GM12865 (cell line): ENCODE results near the gene CLSTN3.
"Not testable (repeated sequence)": the region's sequence is repeated elsewhere in the genome, so short reads cannot be mapped to it uniquely, and the experiment has no call there.

Experiments used
- DNase-seq: peaks from one replicate; pipeline ENCODE4 v3.0.0; 2010; ENCODE audit warnings: low read depth
- H3K4me3 ChIP-seq: 2 replicates; pipeline ENCODE4 v1.5.1; 2011; ENCODE audit warnings: mild to moderate bottlenecking, low read depth, low read length, control low read depth
- TF ChIP-seq, protein P1 (sequence below): IDR thresholded peaks from 2 replicates; pipeline ENCODE4 v1.5.1; 2011; ENCODE audit warnings: low read length, control low read depth, low read depth, inconsistent platforms; ENCODE audit not compliant: insufficient read depth; ENCODE audit errors: missing control alignments

CLSTN3 gene

DNA sequence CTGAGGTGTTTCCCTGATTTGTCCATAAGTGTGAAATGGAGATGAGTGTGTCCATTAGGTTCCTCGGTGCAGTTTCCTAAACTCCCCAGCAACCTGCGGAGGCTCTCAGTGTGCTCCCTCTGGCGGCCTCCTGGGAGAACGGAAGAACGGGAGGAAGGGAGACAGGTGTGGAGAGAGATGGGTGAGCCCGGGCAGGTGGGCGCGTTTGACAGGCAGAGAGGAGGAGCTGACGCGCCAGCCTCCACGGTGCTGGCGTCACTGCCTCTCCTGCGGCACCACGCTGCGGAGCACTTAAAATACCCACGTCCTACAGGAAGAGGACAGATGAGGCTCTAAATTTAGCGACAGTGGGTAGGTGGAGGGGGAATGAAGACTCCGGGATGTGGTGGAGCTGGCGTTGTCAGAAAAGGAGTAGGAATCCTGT lies 32.5 kb downstream of the CLSTN3 start:
- peak; percentile 18 for DNase-seq
- H3K4me3 ChIP-seq = no peak overlapping the region
- TF ChIP-seq, protein P1, sequence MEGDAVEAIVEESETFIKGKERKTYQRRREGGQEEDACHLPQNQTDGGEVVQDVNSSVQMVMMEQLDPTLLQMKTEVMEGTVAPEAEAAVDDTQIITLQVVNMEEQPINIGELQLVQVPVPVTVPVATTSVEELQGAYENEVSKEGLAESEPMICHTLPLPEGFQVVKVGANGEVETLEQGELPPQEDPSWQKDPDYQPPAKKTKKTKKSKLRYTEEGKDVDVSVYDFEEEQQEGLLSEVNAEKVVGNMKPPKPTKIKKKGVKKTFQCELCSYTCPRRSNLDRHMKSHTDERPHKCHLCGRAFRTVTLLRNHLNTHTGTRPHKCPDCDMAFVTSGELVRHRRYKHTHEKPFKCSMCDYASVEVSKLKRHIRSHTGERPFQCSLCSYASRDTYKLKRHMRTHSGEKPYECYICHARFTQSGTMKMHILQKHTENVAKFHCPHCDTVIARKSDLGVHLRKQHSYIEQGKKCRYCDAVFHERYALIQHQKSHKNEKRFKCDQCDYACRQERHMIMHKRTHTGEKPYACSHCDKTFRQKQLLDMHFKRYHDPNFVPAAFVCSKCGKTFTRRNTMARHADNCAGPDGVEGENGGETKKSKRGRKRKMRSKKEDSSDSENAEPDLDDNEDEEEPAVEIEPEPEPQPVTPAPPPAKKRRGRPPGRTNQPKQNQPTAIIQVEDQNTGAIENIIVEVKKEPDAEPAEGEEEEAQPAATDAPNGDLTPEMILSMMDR = peak; percentile 18

DNA sequence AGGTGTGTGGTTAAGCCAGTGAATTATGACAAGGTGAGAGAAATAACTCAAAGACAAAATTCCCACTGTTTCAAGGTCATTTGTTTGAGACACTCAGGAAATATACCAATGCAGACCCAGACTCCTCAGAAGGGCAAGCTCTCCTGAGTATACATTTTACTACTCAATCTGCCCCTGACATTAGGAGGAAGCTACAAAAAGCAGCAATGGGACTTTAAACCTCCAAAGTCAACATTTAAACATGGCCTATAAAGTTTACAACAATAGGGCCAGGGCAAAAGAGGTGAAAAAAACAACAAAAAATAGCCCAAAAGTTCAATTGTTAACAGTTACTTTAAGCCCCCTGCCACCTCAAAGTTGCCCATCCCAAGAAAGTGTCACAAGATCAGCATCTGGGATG lies 39.8 kb downstream of the CLSTN3 start:
- no peak for DNase-seq
- no peak overlapping the region for H3K4me3 ChIP-seq
- TF ChIP-seq, protein P1 = no peak

DNA sequence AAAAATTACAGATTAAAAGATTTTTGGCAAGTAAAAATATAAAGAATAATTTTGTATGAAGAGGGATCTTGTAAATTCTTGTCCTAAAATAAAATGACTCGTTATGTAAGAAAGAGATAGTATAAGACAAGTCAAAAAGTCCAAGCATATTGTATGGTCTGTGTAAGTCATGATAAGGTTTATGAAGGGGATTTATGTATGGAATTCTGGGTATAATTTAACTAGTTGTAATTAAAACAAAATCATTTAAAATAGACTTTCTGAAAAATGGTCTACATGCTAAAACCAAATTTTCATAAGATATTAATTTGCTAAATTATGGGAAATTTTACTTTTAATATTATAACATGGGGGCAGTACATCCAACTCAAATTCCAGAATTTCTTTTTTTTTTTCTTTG lies 41.7 kb downstream of the CLSTN3 start:
- DNase-seq = no peak
- TF ChIP-seq, protein P1 = no peak
- no peak overlapping the region for H3K4me3 ChIP-seq

DNA sequence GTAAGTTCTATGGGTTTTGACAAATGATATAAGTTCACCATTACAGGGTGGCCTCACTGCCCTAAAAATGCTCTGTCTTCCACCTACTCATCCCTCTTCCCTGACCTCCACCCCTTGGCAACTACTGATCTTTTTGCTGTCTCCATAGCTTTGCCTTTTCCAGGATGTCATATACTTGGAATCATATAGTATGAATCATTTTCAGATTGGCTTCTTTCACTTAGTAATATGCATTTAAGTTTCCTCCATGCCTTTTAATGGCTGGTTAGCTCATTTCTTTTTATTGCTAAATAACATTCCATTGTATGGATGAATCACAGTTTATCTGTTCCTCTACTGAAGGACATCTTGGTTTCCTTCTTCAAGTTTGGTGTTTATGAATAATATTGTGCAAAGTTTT lies 45.3 kb downstream of the CLSTN3 start:
- DNase-seq = no peak
- TF ChIP-seq, protein P1 = no peak
- no peak overlapping the region for H3K4me3 ChIP-seq

DNA sequence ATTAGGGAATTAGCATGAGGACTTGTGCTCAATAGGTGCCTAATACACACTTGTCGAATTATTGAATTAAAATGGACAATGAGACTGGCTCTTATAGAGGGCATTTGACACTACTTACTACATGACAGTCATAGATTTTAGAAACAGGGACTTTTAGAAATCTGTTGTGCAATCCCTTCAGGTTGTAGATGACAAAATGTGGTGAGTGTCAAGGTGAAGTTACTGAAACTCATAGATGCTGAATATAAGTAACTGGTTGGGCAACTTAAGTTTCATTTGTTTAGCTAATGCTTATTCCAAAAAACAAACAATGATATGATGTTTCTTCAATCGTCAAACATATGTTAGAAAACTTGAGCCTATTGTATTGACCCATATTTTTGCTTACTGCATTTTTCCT lies 46.4 kb downstream of the CLSTN3 start:
- no peak overlapping the region for H3K4me3 ChIP-seq
- TF ChIP-seq, protein P1 = no peak
- DNase-seq = no peak

DNA sequence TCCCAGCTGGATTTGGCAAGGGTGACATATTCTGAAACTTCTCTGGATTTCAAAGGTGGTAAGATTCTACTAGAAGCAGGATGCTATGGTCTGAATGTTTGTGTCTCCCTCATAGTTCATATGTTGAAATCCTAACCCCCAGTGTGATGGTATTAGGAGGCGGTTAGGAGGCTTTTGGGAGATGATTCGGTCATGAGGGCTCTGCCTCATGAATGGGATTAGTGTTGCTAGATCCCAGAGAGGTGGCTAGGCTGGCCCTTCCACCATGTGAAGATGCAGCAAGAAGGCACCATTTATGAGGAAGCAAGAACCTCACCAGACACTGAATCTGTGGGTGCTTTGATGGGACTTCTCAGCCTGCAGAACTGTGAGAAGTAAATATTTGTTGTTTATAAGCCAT lies 48.3 kb downstream of the CLSTN3 start:
- no peak for DNase-seq
- no peak overlapping the region for H3K4me3 ChIP-seq
- TF ChIP-seq, protein P1 = no peak

DNA sequence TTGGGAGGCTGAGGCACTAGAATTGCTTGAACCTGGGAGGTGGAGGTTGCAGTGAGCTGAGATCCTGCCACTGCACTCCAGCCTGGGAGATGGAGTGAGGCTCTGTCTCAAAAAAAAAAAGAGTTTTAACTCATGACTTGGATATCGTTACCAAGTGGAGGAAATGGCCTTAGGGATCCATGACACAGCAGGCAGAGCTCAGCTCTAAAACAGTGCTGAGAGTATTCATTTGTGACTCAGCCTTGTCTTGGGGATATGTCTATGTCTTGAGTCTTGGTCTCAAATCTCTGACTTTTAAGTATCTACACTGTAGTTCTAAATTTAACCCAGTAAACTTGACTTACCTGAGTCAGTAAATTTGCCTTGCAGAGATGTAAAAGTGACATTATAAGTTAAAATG lies 50.5 kb downstream of the CLSTN3 start:
- TF ChIP-seq, protein P1 = no peak
- no peak overlapping the region for H3K4me3 ChIP-seq
- no peak for DNase-seq

DNA sequence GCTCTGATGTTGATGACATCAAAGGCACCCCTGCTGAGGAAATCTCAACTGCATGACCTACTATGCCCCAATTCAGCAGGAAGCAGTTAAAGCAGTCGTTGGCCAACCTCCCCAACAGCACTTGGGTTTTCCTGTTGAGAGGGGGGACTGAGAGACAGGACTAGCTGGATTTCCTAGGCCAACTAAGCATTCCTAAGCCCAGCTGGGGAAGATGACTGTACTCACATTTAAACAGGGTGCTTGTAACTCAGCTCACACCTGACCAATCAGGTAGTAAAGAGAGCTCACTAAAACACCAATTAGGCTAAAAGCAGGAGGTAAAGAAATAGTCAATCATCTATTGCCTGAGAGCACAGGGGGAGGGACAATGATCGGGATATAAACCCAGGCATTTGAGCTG lies 55.9 kb downstream of the CLSTN3 start:
- DNase-seq, H3K4me3 ChIP-seq: not testable (repeated sequence)
